HepG2 (cell line): ENCODE measurements around the gene WSCD1. TPM values are rescaled to one million over a fixed set of nuclear protein-coding genes. Genes with fewer than 3 reads are reported as not detected.

Experiments
- HOMEZ ChIP-seq: IDR thresholded peaks from 2 replicates; pipeline ENCODE4 v1.6.1; 2016; ENCODE audit warnings: low read depth
- HOXA3 ChIP-seq: sonication (generic); formaldehyde crosslinking; IDR thresholded peaks from 2 replicates; pipeline ENCODE4 v1.5.0; 2020; ENCODE audit warnings: missing genetic modification reagents
- ZSCAN12 ChIP-seq: sonication (generic); formaldehyde crosslinking; IDR thresholded peaks from 2 replicates; pipeline ENCODE4 v1.9.0; 2021; ENCODE audit warnings: mild to moderate bottlenecking, missing genetic modification reagents
- polyA plus RNA-seq, 8 experiments: library from polyadenylated mRNA; depleted of rRNA in 3 of 8; stranded (reverse) in 7 of 8; unstranded in 1 of 8; fragments of >200 nt; fragmentation: Illumina TruSeq in 4 of 8; extraction: Trizol in 4 of 8; gene quantifications; 2 replicates each; pipeline versions ENCODE4 v1.2.1 to v1.2.3, GENCODE V29; 2011 to 2016; ENCODE audit warnings: low read depth in 4 of 8, missing spikeins in 1 of 8, mixed read lengths in 1 of 8; ENCODE audit not compliant: insufficient read depth in 1 of 8
- total RNA-seq, 5 experiments: library from RNA; depleted of rRNA; stranded (reverse); fragments of >200 nt; fragmentation: Illumina TruSeq; extraction: Trizol; gene quantifications; 2 replicates each; pipeline ENCODE4 v1.2.3, GENCODE V29; 2016; ENCODE audit warnings: low read depth in 1 of 5
- TF ChIP-seq, protein P1 (sequence below): sonication (generic); formaldehyde crosslinking; IDR thresholded peaks from 2 replicates; pipeline ENCODE4 v1.4.0; 2020; ENCODE audit warnings: missing genetic modification reagents

The WSCD1 gene
- total and polyA plus RNA-seq, 2 of the 13 experiments (the other 11 are each of a cell fraction or from before 2014, with no cell fraction given) = 0.24 to 2.7 TPM

GRCh38 chr17:6173653-6174052 is 103.5 kb downstream of the WSCD1 start (continued):
- TF ChIP-seq, protein P1, sequence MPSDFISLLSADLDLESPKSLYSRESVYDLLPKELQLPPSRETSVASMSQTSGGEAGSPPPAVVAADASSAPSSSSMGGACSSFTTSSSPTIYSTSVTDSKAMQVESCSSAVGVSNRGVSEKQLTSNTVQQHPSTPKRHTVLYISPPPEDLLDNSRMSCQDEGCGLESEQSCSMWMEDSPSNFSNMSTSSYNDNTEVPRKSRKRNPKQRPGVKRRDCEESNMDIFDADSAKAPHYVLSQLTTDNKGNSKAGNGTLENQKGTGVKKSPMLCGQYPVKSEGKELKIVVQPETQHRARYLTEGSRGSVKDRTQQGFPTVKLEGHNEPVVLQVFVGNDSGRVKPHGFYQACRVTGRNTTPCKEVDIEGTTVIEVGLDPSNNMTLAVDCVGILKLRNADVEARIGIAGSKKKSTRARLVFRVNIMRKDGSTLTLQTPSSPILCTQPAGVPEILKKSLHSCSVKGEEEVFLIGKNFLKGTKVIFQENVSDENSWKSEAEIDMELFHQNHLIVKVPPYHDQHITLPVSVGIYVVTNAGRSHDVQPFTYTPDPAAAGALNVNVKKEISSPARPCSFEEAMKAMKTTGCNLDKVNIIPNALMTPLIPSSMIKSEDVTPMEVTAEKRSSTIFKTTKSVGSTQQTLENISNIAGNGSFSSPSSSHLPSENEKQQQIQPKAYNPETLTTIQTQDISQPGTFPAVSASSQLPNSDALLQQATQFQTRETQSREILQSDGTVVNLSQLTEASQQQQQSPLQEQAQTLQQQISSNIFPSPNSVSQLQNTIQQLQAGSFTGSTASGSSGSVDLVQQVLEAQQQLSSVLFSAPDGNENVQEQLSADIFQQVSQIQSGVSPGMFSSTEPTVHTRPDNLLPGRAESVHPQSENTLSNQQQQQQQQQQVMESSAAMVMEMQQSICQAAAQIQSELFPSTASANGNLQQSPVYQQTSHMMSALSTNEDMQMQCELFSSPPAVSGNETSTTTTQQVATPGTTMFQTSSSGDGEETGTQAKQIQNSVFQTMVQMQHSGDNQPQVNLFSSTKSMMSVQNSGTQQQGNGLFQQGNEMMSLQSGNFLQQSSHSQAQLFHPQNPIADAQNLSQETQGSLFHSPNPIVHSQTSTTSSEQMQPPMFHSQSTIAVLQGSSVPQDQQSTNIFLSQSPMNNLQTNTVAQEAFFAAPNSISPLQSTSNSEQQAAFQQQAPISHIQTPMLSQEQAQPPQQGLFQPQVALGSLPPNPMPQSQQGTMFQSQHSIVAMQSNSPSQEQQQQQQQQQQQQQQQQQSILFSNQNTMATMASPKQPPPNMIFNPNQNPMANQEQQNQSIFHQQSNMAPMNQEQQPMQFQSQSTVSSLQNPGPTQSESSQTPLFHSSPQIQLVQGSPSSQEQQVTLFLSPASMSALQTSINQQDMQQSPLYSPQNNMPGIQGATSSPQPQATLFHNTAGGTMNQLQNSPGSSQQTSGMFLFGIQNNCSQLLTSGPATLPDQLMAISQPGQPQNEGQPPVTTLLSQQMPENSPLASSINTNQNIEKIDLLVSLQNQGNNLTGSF = no peak
- TF ChIP-seq HOXA3 = no peak
- TF ChIP-seq ZSCAN12 (CRISPR knock-in tag) = no peak
- no peak for TF ChIP-seq HOMEZ (CRISPR knock-in tag)
